ENCODE measurements around the gene SLC6A11. TPM values are rescaled to one million over a fixed set of nuclear protein-coding genes. Genes with fewer than 3 reads are reported as not detected.

The SLC6A11 gene
- total RNA-seq, 1 donor from 2014 or later: 3.2 TPM

DNA sequence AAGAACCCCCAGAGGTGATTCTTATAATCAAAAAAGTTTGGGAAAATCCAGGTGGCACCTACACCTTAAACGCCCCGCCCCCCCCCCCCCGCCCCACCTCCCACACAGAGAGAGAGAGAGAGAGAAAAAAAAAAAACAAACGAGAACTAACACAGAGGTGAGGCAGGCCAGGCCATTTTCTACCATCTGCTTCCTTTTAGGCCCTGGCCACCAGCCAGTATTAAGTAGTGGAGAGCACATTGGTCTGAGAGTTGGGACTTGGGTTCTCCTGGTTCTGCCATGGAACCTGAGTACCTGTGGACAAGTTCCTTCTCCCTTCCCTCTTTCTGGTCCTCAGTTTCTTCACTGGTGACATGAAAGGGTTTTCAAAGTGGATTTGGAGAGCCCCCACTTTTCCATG is 60.6 kb downstream of the SLC6A11 start:
- Histone ChIP-seq H3K27me3 (ENCODE audit: control insufficient read depth, insufficient read depth, low read length) (no peaks in the 10 kb centered on the region), H3K36me3 (ENCODE audit: control insufficient read depth, insufficient read depth, low read length) (no peaks in the 10 kb centered on the region)
- FAIRE-seq: no peak

DNA sequence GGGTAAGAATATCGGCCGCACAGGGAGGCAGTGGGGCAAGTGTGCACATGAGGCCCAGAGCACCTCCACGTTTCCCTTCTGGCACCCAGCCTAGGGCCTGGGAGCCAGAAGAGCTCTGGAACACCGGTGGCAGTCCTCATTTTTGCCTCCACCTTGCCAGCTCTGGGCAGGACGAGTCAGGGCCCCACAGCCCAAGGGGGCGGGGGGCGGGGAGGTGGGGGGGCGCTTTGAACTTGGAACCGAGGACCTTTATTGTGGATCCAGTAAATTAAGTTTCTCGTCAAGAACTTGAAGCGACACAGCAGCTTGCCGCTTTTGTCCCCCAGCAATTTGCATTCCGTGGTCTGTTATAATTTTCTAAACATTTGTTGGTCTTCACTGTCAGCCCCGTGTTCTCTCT is 66.8 kb downstream of the SLC6A11 start:
- no peak for FAIRE-seq
- no peaks in the 10 kb centered on the region for H3K36me3 ChIP-seq (ENCODE audit: control insufficient read depth, insufficient read depth, low read length)
- TF ChIP-seq, protein P1, sequence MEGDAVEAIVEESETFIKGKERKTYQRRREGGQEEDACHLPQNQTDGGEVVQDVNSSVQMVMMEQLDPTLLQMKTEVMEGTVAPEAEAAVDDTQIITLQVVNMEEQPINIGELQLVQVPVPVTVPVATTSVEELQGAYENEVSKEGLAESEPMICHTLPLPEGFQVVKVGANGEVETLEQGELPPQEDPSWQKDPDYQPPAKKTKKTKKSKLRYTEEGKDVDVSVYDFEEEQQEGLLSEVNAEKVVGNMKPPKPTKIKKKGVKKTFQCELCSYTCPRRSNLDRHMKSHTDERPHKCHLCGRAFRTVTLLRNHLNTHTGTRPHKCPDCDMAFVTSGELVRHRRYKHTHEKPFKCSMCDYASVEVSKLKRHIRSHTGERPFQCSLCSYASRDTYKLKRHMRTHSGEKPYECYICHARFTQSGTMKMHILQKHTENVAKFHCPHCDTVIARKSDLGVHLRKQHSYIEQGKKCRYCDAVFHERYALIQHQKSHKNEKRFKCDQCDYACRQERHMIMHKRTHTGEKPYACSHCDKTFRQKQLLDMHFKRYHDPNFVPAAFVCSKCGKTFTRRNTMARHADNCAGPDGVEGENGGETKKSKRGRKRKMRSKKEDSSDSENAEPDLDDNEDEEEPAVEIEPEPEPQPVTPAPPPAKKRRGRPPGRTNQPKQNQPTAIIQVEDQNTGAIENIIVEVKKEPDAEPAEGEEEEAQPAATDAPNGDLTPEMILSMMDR (IDR thresholded peaks at IDR 0.05; ENCODE audit: insufficient read depth, low read length, severe bottlenecking): no peak
- H3K4me3 ChIP-seq (ENCODE audit: low read depth, low read length): no peak overlapping the region
- no peak for DNase-seq (ENCODE audit: low read depth)
- H3K27me3 ChIP-seq (ENCODE audit: control insufficient read depth, insufficient read depth, low read length): no peaks in the 10 kb centered on the region

More for the DNA sequence above, 60.6 kb downstream of the SLC6A11 start:
- no peak for DNase-seq (ENCODE audit: low read depth)
- no peak overlapping the region for H3K4me3 ChIP-seq (ENCODE audit: low read depth, low read length)
- TF ChIP-seq, protein P1 (IDR thresholded peaks at IDR 0.05; ENCODE audit: insufficient read depth, low read length, severe bottlenecking): no peak

GRCh38 chr3:10883478-10884234 is 67.6 kb downstream of the SLC6A11 start:
- no peaks in the 10 kb centered on the region for H3K36me3 ChIP-seq (ENCODE audit: control insufficient read depth, insufficient read depth, low read length)
- H3K4me3 ChIP-seq (ENCODE audit: low read depth, low read length): no peak overlapping the region
- peak; percentile 79 for DNase-seq (ENCODE audit: low read depth)
- TF ChIP-seq, protein P1 (IDR thresholded peaks at IDR 0.05; ENCODE audit: insufficient read depth, low read length, severe bottlenecking): peak; percentile 53
- FAIRE-seq: no peak
- H3K27me3 ChIP-seq (ENCODE audit: control insufficient read depth, insufficient read depth, low read length): no peaks in the 10 kb centered on the region

DNA sequence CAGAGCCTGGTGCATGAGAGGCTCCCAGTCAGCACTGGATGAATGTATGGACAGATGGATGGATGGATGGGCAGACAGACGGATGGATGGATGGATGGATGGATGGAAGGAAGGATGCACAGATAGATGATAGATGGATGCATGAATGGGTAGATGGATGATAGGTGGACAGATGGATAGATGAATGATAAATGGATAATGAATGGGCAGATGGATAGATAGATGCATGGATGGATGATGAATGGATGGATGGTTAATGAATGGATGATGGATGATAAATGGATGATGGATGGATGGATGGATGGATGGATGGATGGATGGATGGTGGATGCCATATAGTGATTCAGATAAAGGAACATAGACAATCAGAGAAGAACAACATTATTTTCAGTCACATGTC is 71.0 kb downstream of the SLC6A11 start:
- TF ChIP-seq, protein P1 (IDR thresholded peaks at IDR 0.05; ENCODE audit: insufficient read depth, low read length, severe bottlenecking): no peak
- H3K27me3 ChIP-seq (ENCODE audit: control insufficient read depth, insufficient read depth, low read length): no peaks in the 10 kb centered on the region
- DNase-seq (ENCODE audit: low read depth) (no peak), FAIRE-seq (peak; percentile 83)
- H3K36me3 ChIP-seq (ENCODE audit: control insufficient read depth, insufficient read depth, low read length): no peaks in the 10 kb centered on the region
- no peak overlapping the region for H3K4me3 ChIP-seq (ENCODE audit: low read depth, low read length)

DNA sequence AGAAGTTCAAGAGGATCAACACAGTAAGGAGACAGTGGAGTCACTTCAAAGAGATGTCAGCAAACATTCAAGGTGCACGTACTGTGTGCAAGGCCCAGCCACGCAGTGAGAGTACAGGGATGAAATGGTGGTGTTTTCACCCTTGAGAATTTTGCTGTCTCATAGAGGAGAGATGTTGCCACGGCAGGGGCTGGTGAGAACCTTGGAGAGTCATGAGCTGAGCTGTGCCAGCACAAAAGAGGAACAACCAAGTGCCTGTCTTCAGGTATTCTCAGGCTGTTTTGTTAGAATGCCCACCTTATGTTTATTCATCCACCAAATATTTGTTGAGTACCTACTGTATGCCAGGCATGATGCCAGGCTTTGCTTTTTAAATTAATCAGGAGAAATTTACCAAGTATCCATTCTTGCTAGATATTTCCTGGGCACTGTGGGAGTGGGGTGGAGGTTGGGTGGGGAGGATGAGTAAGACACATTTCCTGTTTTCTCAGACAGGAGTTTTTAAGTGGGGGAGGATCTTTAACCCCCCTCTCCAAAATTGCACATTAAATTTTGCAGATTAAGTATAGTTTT is 72.6 kb downstream of the SLC6A11 start:
- no peaks in the 10 kb centered on the region for H3K36me3 ChIP-seq (ENCODE audit: control insufficient read depth, insufficient read depth, low read length)
- TF ChIP-seq, protein P1 (IDR thresholded peaks at IDR 0.05; ENCODE audit: insufficient read depth, low read length, severe bottlenecking): no peak
- no peaks in the 10 kb centered on the region for H3K27me3 ChIP-seq (ENCODE audit: control insufficient read depth, insufficient read depth, low read length)
- DNase-seq (ENCODE audit: low read depth) (peak; percentile 75), FAIRE-seq (peak; percentile 97)
- H3K4me3 ChIP-seq (ENCODE audit: low read depth, low read length): no peak overlapping the region
